MM.1S (cell line): Measurements from ENCODE around the gene GPATCH4.

Experiments
- DNase-seq: peaks from one replicate; pipeline ENCODE4 v3.0.0-alpha.2; 2015
- H2AFZ ChIP-seq: fragments of 300-600 bp; sonication (generic); 2 replicates; pipeline ENCODE4 v1.6.0; 2016; ENCODE audit warnings: antibody characterized with exemption, low read length
- H3F3A ChIP-seq: fragments of 300-600 bp; sonication (generic); 2 replicates; pipeline ENCODE4 v1.6.1; 2016; ENCODE audit warnings: mild to moderate bottlenecking, antibody characterized with exemption, low read length, moderate library complexity, mixed read lengths; ENCODE audit not compliant: insufficient read depth
- H3K27ac ChIP-seq: fragments of 300-600 bp; sonication (generic); 2 replicates; pipeline ENCODE4 v1.5.1; 2016; ENCODE audit warnings: mild to moderate bottlenecking, low read length
- H3K27me3 ChIP-seq: fragments of 300-600 bp; sonication (generic); replicated peaks from 2 replicates; pipeline ENCODE4 v1.6.0; 2016; ENCODE audit warnings: low read length; ENCODE audit not compliant: insufficient read depth
- H3K36me3 ChIP-seq: fragments of 300-600 bp; sonication (generic); replicated peaks from 2 replicates; pipeline ENCODE4 v1.6.1; 2016; ENCODE audit warnings: mild to moderate bottlenecking, low read length, mixed read lengths; ENCODE audit not compliant: insufficient read depth
- H3K4me1 ChIP-seq: fragments of 300-600 bp; sonication (generic); 2 replicates; pipeline ENCODE4 v1.6.1; 2016; ENCODE audit warnings: low read length, mixed read lengths
- H3K4me2 ChIP-seq: fragments of 300-600 bp; sonication (generic); 2 replicates; pipeline ENCODE4 v1.6.0; 2016; ENCODE audit warnings: low read depth, low read length
- H3K4me3 ChIP-seq: fragments of 300-600 bp; sonication (generic); 2 replicates; pipeline ENCODE4 v1.5.1; 2016; ENCODE audit warnings: low read length, mixed read lengths
- H3K79me2 ChIP-seq: fragments of 300-600 bp; sonication (generic); 2 replicates; pipeline ENCODE4 v1.6.1; 2016; ENCODE audit warnings: mixed run types, low read length, mixed read lengths
- H3K9ac ChIP-seq: fragments of 300-600 bp; sonication (generic); 2 replicates; pipeline ENCODE4 v1.6.1; 2016; ENCODE audit warnings: low read length, mixed read lengths
- H3K9me2 ChIP-seq: fragments of 300-600 bp; sonication (generic); replicated peaks from 2 replicates; pipeline ENCODE4 v1.6.1; 2016; ENCODE audit warnings: mild to moderate bottlenecking, low read length, mixed read lengths; ENCODE audit not compliant: insufficient read depth
- H3K9me3 ChIP-seq: fragments of 300-600 bp; sonication (generic); replicated peaks from 2 replicates; pipeline ENCODE4 v1.6.1; 2016; ENCODE audit warnings: mild to moderate bottlenecking, low read length, mixed read lengths; ENCODE audit not compliant: insufficient read depth
- H4K20me1 ChIP-seq: fragments of 300-600 bp; sonication (generic); 2 replicates; pipeline ENCODE4 v1.6.1; 2016; ENCODE audit warnings: mild to moderate bottlenecking, low read length, moderate library complexity, mixed read lengths; ENCODE audit not compliant: insufficient read depth
- CTCF ChIP-seq: fragments of 300-600 bp; sonication (generic); IDR thresholded peaks from 2 replicates; pipeline ENCODE4 v1.5.1; 2016; ENCODE audit warnings: antibody characterized with exemption, low read length, mixed read lengths
- EZH2 ChIP-seq: fragments of 300-600 bp; sonication (generic); optimal IDR thresholded peaks from 2 replicates; pipeline ENCODE3; 2017; ENCODE audit warnings: low read depth, mild to moderate bottlenecking, antibody characterized with exemption, low read length, mixed read lengths
- EZH2phosphoT487 ChIP-seq: fragments of 300-600 bp; sonication (generic); IDR thresholded peaks from 2 replicates; pipeline ENCODE4 v1.6.1; 2018; ENCODE audit warnings: antibody characterized with exemption, low read length

The GPATCH4 gene

GRCh38 chr1:156566436-156566835 is 34.8 kb downstream of the GPATCH4 start:
- Histone ChIP-seq H3K9ac (no peak overlapping the region), H3K9me3 (no peaks in the 10 kb centered on the region), H3K27me3 (no peaks in the 10 kb centered on the region), H3K36me3 (no peaks in the 10 kb centered on the region), H3F3A (no peaks in the 10 kb centered on the region), H3K4me1 (peaks cover 3% of the 10 kb centered on the region), H2AFZ (no peak overlapping the region), H3K4me2 (no peak overlapping the region), H4K20me1 (no peaks in the 10 kb centered on the region), H3K9me2 (no peaks in the 10 kb centered on the region), H3K79me2 (peaks cover 14% of the 10 kb centered on the region; the same call in 1 of the 2 replicates), H3K27ac (no peak overlapping the region), H3K4me3 (no peak overlapping the region)
- TF ChIP-seq EZH2 (no peak), EZH2phosphoT487 (no peak), CTCF (no peak)
- DNase-seq, result no peak

GRCh38 chr1:156565519-156565918 is 35.8 kb downstream of the GPATCH4 start:
- no peak overlapping the region for H2AFZ ChIP-seq
- H3K36me3 ChIP-seq, result no peaks in the 10 kb centered on the region
- H3K79me2 ChIP-seq, result peaks cover 7% of the 10 kb centered on the region; the same call in 1 of the 2 replicates
- H3K9me3 ChIP-seq, result no peaks in the 10 kb centered on the region
- H3K27me3 ChIP-seq, result no peaks in the 10 kb centered on the region
- no peaks in the 10 kb centered on the region for H3K4me1 ChIP-seq
- H4K20me1 ChIP-seq, result no peaks in the 10 kb centered on the region
- TF ChIP-seq EZH2phosphoT487, result no peak
- no peak for TF ChIP-seq CTCF
- TF ChIP-seq EZH2, result no peak
- no peak for DNase-seq
- no peak overlapping the region for H3K4me3 ChIP-seq
- H3K9me2 ChIP-seq, result no peaks in the 10 kb centered on the region
- H3K4me2 ChIP-seq, result no peak overlapping the region
- H3K9ac ChIP-seq, result no peak overlapping the region
- H3K27ac ChIP-seq, result no peak overlapping the region
- H3F3A ChIP-seq, result no peaks in the 10 kb centered on the region

GRCh38 chr1:156560585-156561163 is 40.6 kb downstream of the GPATCH4 start:
- H4K20me1 ChIP-seq, result no peaks in the 10 kb centered on the region
- H3K4me1 ChIP-seq, result no peaks in the 10 kb centered on the region
- no peaks in the 10 kb centered on the region for H3F3A ChIP-seq
- H3K4me3 ChIP-seq, result no peak overlapping the region
- no peaks in the 10 kb centered on the region for H3K9me3 ChIP-seq
- TF ChIP-seq EZH2phosphoT487 (no peak), CTCF (no peak), EZH2 (no peak)
- H3K27me3 ChIP-seq, result no peaks in the 10 kb centered on the region
- no peak overlapping the region for H3K27ac ChIP-seq
- H3K36me3 ChIP-seq, result no peaks in the 10 kb centered on the region
- DNase-seq, result no peak
- no peak overlapping the region for H3K4me2 ChIP-seq
- H3K9me2 ChIP-seq, result no peaks in the 10 kb centered on the region
- no peak overlapping the region for H2AFZ ChIP-seq
- no peak overlapping the region for H3K9ac ChIP-seq
- no peaks in the 10 kb centered on the region for H3K79me2 ChIP-seq
